NOMO-1 treated with DMSO at 0.1 percent for 48 hours (cell line): Measurements from ENCODE around the gene RFK.

ENCODE experiments used
- DNase-seq: peaks from one replicate; lab custom pipeline; 2025; ENCODE audit not compliant: unreplicated experiment; lab: John Stamatoyannopoulos, UW

The RFK gene

DNA sequence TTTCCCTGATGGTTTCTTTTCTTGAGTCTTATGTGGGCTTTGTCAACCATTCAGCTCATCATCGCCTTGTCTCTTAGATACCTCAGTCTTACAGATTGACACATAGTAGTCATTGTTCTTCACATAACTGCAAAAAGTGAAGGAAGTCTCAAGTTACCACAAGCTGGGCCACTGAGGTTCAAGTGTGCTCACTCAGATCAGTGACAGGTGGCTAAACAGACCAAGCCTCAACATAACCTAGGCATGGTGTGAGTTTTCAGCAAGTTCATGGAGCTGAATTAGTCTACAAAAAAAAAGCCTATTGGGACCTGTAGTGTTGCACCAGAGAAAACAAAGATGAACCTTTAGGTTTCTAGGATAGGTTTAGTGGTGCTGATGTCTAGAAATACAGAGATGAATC is 58.2 kb downstream of the RFK start:
- DNase-seq: no peak
